ENCODE measurements around the gene EFCAB6.

The EFCAB6 gene

DNA sequence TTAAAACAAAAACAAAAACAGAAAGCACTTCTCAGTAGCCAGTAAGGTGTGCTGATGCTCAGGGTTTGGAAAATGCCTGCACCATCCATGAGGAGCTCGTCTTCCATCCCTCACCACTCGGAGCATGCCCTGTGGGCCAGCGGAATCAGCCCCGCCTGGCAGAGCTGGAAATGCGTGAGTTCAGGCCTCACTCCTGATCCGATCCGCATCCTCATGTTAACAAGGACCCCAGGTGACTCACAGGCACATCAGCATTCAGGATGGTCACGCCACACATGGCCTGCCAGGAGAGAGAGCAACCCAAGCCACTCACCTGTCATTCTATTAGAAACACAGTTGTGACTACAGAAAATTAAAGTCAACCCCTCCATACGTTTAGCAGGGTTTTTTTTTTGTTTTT is 211.8 kb downstream of the EFCAB6 start:
- no peaks in the 10 kb centered on the region for H3K36me3 ChIP-seq (ENCODE audit: insufficient read depth, low read length)
- H3K4me2 ChIP-seq (ENCODE audit: low read depth, low read length, poor library complexity, severe bottlenecking) = no peak overlapping the region
- H2AFZ ChIP-seq (ENCODE audit: low read length) = no peak overlapping the region
- no peak overlapping the region for H3K4me3 ChIP-seq (ENCODE audit: low read length, poor library complexity, severe bottlenecking)
- no peaks in the 10 kb centered on the region for H3K4me1 ChIP-seq (ENCODE audit: insufficient read depth, low read length, poor library complexity, severe bottlenecking)
- H3K9me2 ChIP-seq (replicated peaks; ENCODE audit: low read depth, low read length) = no peaks in the 10 kb centered on the region
- no peaks in the 10 kb centered on the region for H3F3A ChIP-seq (ENCODE audit: low read depth)
- no peaks in the 10 kb centered on the region for H4K20me1 ChIP-seq (ENCODE audit: insufficient read depth, low read length, poor library complexity, severe bottlenecking)
- no peaks in the 10 kb centered on the region for H3K9me3 ChIP-seq (ENCODE audit: insufficient read depth, low read depth, low read length)
- no peaks in the 10 kb centered on the region for H3K79me2 ChIP-seq (ENCODE audit: insufficient read depth, low read length)
- H3K27me3 ChIP-seq (ENCODE audit: insufficient read depth, low read length, poor library complexity, severe bottlenecking) = no peaks in the 10 kb centered on the region
- H3K9ac ChIP-seq (ENCODE audit: low read depth, low read length, poor library complexity, severe bottlenecking) = no peak overlapping the region
- TF ChIP-seq EZH2phosphoT487 (IDR thresholded peaks at IDR 0.05; ENCODE audit: borderline replicate concordance) = no peak
- TF ChIP-seq, protein P1, sequence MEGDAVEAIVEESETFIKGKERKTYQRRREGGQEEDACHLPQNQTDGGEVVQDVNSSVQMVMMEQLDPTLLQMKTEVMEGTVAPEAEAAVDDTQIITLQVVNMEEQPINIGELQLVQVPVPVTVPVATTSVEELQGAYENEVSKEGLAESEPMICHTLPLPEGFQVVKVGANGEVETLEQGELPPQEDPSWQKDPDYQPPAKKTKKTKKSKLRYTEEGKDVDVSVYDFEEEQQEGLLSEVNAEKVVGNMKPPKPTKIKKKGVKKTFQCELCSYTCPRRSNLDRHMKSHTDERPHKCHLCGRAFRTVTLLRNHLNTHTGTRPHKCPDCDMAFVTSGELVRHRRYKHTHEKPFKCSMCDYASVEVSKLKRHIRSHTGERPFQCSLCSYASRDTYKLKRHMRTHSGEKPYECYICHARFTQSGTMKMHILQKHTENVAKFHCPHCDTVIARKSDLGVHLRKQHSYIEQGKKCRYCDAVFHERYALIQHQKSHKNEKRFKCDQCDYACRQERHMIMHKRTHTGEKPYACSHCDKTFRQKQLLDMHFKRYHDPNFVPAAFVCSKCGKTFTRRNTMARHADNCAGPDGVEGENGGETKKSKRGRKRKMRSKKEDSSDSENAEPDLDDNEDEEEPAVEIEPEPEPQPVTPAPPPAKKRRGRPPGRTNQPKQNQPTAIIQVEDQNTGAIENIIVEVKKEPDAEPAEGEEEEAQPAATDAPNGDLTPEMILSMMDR (conservative IDR thresholded peaks at IDR 0.05; ENCODE audit: low read length) = no peak

DNA sequence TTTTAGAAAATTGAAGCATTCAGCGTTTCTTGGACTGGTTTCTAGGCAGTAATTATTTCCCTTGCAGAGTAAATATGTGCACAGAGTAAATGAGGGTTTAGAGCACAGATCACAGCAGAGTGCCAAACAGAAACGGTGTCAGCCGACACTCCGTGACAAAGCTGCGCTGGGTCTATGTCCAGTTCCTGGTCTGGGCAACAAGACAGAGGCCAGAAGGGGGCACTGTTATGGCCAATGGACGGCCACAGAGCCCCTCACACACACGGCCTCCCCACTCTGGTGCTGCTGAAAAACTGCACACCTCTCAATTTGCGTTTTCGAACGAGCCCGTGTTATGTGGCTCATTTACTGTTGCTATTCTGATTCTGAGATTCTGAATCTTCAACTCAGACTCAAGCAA is 219.6 kb downstream of the EFCAB6 start:
- Histone ChIP-seq H3K36me3 (ENCODE audit: insufficient read depth, low read length) (no peaks in the 10 kb centered on the region), H3K9ac (ENCODE audit: low read depth, low read length, poor library complexity, severe bottlenecking) (no peak overlapping the region)

DNA sequence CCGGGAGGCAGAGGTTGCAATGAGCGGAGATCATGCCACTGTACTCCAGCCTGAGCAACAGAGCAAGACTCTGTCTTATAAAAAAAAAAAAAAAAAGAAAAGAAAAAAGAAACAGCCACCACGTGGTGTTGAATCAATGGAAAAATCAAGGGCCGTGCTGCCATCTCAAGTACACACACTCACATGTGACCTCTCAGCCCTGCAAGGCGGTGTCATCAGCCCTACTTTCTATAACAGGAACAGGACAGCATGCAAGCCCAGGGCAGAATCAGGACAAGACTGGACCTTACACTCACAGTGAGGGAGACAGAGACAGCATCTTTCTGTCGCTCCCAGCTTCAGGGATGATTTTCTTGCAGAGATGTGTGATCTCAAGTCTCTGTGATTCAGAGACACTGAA is 220.7 kb downstream of the EFCAB6 start:
- Histone ChIP-seq H2AFZ (ENCODE audit: low read length) (no peak overlapping the region), H3K79me2 (ENCODE audit: insufficient read depth, low read length) (no peaks in the 10 kb centered on the region), H3K4me3 (ENCODE audit: low read length, poor library complexity, severe bottlenecking) (no peak overlapping the region), H3K9ac (ENCODE audit: low read depth, low read length, poor library complexity, severe bottlenecking) (no peak overlapping the region), H4K20me1 (ENCODE audit: insufficient read depth, low read length, poor library complexity, severe bottlenecking) (no peaks in the 10 kb centered on the region), H3K9me2 (replicated peaks; ENCODE audit: low read depth, low read length) (no peaks in the 10 kb centered on the region), H3K4me2 (ENCODE audit: low read depth, low read length, poor library complexity, severe bottlenecking) (no peak overlapping the region), H3K4me1 (ENCODE audit: insufficient read depth, low read length, poor library complexity, severe bottlenecking) (no peaks in the 10 kb centered on the region), H3F3A (ENCODE audit: low read depth) (no peaks in the 10 kb centered on the region), H3K36me3 (ENCODE audit: insufficient read depth, low read length) (no peaks in the 10 kb centered on the region), H3K27me3 (ENCODE audit: insufficient read depth, low read length, poor library complexity, severe bottlenecking) (no peaks in the 10 kb centered on the region), H3K9me3 (ENCODE audit: insufficient read depth, low read depth, low read length) (no peaks in the 10 kb centered on the region)
- TF ChIP-seq, protein P1 (conservative IDR thresholded peaks at IDR 0.05; ENCODE audit: low read length) = no peak
- TF ChIP-seq EZH2phosphoT487 (IDR thresholded peaks at IDR 0.05; ENCODE audit: borderline replicate concordance) = no peak

More for the DNA sequence above, 219.6 kb downstream of the EFCAB6 start:
- Histone ChIP-seq H3K27me3 (ENCODE audit: insufficient read depth, low read length, poor library complexity, severe bottlenecking) (no peaks in the 10 kb centered on the region), H3K9me2 (replicated peaks; ENCODE audit: low read depth, low read length) (no peaks in the 10 kb centered on the region), H2AFZ (ENCODE audit: low read length) (no peak overlapping the region), H3K4me2 (ENCODE audit: low read depth, low read length, poor library complexity, severe bottlenecking) (no peak overlapping the region), H3K4me3 (ENCODE audit: low read length, poor library complexity, severe bottlenecking) (no peak overlapping the region), H3K4me1 (ENCODE audit: insufficient read depth, low read length, poor library complexity, severe bottlenecking) (no peaks in the 10 kb centered on the region), H3K79me2 (ENCODE audit: insufficient read depth, low read length) (no peaks in the 10 kb centered on the region), H4K20me1 (ENCODE audit: insufficient read depth, low read length, poor library complexity, severe bottlenecking) (no peaks in the 10 kb centered on the region), H3F3A (ENCODE audit: low read depth) (no peaks in the 10 kb centered on the region), H3K9me3 (ENCODE audit: insufficient read depth, low read depth, low read length) (no peaks in the 10 kb centered on the region)
- TF ChIP-seq, protein P1 (conservative IDR thresholded peaks at IDR 0.05; ENCODE audit: low read length) = peak; percentile 25; the same call in 1 of the 2 replicates
- TF ChIP-seq EZH2phosphoT487 (IDR thresholded peaks at IDR 0.05; ENCODE audit: borderline replicate concordance) = no peak
